GM19467 (cell line): ENCODE data around the gene CARD19.
A peak's percentile ranks its signal among the peaks of the same experiment; 100 is the strongest.

ENCODE experiments used
- ATAC-seq: cut with Tn5 transposase; IDR thresholded peaks from one replicate; pipeline ENCODE4 v1.9.1; 2021; ENCODE audit warnings: mild to moderate bottlenecking, moderate library complexity; ENCODE audit not compliant: unreplicated experiment

CARD19 gene, protein sequence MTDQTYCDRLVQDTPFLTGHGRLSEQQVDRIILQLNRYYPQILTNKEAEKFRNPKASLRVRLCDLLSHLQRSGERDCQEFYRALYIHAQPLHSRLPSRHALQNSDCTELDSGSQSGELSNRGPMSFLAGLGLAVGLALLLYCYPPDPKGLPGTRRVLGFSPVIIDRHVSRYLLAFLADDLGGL

GRCh38 chr9:93096131-93096802, at the start of gene CARD19:
CARD19 (plus strand) TSS chr9:93096217; CDS start chr9:93096346, 129 bp downstream.
- peak; percentile 29 for ATAC-seq

GRCh38 chr9:93048566-93049448, 47.2 kb upstream of the CARD19 start:
- no peak for ATAC-seq

- no peak for ATAC-seq
Measured at GRCh38 chr9:93049491-93049890, 46.5 kb upstream of the CARD19 start.

- no peak for ATAC-seq
Measured at GRCh38 chr9:93050231-93050630, 45.8 kb upstream of the CARD19 start.

DNA sequence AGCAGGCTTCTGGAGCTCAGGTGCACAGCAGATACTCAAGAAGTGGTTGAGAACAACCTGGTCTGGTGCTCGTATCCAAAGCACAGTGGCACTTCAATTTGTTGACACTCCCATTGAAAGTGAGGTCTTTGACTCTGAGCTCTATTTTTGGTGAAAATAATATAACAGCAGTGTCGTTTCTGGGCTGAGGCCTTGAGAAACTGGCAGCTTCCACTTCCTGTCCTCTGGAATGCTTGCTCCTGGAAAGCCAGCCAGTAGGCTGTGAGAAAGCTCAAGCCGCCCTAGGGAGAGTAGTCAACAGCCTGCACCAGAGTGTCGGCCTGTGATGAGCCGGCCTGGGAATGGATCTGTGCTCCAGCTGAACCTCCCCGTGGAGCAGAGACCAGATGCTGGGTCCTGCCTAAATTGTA, 44.3 kb upstream of the CARD19 start:
- ATAC-seq, result no peak

DNA sequence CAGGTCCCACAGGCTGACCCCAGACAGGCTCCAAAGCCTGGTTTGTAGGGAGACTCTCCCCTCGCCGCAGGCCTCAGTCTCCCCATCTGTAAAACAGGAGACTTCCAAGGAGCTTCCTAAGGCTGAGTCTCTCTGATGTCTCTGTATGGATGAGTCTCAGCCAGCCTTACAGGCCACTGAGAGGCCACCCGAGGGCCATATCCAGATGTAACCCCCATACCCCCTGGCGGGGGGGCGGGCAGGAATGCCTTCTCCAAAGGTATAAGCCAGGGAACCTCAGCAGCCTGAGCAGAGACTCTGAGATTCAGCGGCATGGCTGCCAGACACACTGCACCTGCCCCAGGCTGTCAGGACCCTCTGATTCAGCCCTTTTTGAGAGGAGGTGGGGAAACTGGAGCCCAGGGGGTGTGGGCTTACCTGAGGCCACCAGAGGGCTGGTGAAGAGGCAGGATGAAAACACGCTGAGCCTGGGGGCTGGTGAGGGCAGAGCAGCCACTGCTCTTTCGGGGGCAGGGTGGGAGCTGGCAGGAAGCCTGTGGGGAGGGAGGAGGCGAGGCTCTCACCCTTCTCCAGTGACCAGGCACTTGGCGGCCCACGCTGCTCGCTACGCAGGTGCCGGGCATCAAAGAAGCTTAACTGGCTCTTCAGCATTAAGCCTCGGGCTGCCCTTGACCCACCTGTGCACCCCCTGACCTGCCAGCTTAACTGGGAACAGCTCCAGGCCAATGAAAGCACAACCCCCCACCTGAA, 43.1 kb upstream of the CARD19 start:
- ATAC-seq, result no peak

- ATAC-seq, result no peak
Measured at GRCh38 chr9:93053781-93054331, 42.2 kb upstream of the CARD19 start.

DNA sequence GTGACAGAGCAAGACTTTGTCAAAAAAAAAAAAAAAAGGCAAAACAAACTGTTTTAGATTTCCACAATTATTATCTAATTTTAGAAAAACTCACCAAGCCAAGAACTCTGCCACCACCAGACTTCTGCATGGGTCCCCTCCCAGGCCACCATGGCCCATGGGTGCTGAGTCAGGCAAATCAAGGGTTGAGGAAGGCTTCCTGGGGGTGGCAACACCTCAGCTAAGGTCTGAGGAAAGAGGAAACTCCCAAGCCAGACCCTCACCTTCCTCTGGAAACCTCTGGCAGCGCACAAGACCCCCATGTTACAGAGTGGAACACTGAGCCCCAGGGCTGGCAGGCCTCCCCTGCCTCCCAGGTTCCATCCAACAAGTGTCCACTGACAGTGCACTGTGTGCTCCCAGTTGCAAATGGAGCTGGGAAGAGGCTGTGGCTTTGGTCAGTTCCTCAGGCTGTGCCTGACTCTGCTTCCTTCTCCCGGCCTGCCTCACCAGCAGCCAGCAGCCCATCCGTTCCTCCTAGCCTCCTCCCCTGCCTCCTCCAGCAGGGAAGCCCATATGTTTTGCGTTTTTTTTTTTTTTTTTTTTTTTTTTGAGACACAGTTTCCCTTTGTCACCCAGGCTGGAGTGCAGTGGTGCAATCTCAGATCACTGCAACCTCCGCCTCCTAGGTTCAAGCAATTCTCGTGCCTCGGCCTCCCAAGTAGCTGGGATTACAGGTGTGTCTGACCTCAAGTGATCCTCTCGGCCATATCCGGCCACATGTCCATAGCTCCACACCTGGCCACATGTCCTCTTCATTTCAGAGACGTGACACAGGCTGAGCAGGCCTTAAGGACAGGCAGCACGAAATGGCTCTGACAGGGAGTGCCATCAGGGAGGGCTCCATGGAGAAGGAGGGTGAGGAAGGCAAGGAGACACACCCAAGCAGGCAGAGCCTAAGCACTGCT, 41.0 kb upstream of the CARD19 start:
- ATAC-seq, result no peak

DNA sequence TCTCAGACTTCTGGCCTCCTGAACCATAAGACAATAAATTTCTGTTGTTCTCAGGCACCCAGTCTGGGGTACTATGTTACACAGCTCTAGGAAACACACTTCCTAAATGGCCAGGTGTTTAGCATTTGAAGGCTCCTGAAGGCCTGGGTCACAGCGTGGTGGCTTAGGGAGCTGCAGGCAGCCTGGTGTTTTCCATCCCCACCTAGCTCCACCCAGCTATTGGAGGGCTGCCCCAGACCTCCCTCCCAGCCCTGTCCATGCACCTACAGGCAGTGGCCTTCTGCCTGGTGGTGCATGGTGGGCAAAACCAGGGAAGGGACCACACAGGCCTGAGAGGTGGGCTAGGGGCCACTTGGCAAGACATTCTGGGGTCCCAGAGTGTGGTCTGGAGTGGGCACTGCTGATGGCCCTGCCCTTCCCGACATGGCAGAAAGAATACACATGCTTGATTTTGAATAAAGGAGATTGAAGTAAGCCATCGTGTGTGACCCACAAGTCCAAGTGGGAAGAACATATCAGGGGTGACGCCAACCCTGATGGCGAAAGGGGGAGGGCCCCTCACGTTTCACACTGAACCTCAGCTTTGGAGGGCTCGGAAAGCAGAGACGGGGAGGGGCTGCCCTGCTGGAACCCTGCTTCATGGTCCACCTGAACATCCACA, 38.8 kb upstream of the CARD19 start:
- ATAC-seq, result no peak

- ATAC-seq, result peak; percentile 7
Measured at GRCh38 chr9:93057703-93058354, 38.2 kb upstream of the CARD19 start.

DNA sequence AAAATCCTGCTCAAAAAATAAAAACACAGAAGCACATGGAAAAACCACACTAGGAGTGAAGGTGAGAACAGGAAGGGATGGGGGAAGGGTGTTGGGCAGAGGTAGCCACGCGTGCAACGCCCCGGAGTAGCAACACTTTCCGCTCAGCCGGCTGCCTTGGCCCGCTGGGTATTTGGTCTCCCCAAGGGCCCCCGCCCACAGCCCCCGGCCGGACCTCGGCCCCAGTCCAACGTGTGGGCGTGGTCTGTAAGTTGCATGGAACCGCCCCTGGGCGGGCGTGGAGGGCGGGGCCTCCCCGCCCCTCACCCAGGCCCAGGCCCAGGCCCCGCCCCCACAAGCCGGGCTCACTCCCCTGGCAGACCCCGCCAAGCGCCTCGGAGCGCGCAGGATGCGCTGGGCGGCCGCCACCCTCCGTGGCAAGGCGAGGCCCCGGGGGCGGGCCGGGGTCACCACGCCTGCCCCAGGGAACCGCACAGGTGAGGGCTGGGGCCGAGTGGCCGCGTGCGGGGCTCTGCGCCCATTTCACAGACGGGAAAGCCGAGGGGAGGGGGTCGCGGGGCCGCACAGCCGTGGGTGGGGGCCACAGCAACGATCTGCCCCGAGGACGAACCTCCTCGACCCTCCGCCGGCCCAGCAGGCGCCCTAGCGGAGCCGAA, 37.5 kb upstream of the CARD19 start, which contains the start of gene SUSD3:
Gene SUSD3, plus strand, starts transcription at position 347 of the 656 bp plus-strand sequence. Its CDS starts 42 bp downstream, at position 389.
- peak; percentile 38 for ATAC-seq

- ATAC-seq, result no peak
Measured at GRCh38 chr9:93059011-93059714, 36.9 kb upstream of the CARD19 start.

DNA sequence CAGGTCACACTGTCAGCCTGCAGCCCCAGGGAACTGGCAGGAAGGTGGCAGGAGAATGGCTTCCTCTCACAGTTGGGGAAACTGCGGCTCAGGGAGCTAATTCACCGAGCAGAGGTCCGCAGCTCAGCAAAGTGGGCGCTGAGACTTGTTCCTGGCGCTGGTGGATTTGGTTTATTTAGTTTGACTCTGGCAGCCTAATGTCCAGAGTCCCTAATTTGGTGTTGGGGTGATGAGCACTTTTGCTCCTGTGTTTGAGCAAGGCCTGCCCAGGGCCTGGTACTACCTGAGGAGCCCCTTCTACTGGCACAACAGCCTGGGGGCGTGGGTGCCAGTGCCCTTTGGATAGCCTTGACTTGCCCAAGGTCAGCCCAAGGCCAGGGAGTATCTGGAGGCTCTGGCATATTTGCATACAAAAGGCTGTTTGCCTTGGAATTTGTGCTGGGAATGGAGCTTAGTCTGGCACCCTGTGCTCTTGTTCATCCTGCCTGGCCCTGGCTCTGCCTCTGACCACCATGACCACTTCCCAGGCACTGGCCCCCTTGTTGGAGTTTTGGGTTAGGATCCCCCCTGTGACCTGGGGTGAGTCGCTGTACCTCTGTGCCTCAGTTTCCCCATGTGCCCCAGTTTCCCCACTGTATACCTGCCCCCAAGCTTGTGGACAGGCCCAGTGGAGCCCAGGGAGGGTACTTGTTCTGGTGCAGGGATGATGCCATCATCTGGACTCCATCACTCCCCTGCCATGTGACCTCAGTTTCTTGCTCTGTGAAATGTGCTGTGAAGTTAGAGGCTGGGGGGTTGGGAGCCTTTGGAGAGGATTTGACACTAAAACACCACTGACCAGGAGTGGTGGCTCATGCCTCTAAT, 36.1 kb upstream of the CARD19 start:
- no peak for ATAC-seq

DNA sequence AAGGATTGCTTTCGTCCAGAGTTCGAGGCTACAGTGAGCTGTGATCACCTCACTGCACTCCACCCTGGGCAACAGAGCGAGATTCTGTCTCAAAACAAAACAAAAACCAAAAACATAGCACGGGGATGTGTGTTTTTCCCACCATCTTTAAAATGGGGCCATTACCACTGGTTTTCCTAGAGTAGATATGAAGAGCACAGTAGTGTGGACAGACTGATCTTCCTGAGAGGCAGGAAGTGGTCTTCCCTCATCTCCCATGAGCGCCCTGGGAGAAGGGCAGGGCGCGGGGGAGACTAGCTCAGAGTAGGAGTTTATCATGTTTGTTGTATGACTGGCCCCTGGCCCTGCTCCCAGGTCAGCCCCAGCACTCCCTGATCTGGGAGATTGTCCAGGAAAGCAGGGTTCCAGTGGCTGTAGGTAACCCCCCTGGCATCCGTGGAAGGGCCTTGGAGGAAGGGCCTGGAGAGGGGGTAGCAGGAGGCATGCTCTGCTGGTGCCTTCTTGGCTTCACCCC, 35.2 kb upstream of the CARD19 start:
- no peak for ATAC-seq

- ATAC-seq, result no peak
Measured at GRCh38 chr9:93061260-93061751, 34.7 kb upstream of the CARD19 start.
